Measurements from ENCODE around the gene SPOCK3. TPM values are rescaled to one million over a fixed set of nuclear protein-coding genes. Genes with fewer than 3 reads are reported as not detected.

SPOCK3 gene
- polyA plus RNA-seq, 2 of the 4 experiments (the other 2 are of a cell fraction), result 0.15 to 0.61 TPM

GRCh38 chr4:166895771-166896170, 338.5 kb downstream of the SPOCK3 start:
- no peak overlapping the region for H3K4me3 ChIP-seq
- CTCF ChIA-PET, result no interaction called here
- DNase-seq (ENCODE audit: low read depth in 1 of 2, low spot score in 1 of 2) (no peak), ATAC-seq (no peak), FAIRE-seq (no peak)
- no peaks in the 10 kb centered on the region for H3K9me3 ChIP-seq
- no peak overlapping the region for H3K4me2 ChIP-seq
- no peaks in the 10 kb centered on the region for H3K4me1 ChIP-seq
- WGBS (ENCODE audit: missing lambda C conversion rate), result 68% methylated on average over 1 of the region's 1 CpG
- POLR2A ChIA-PET, result no interaction called here
- TF ChIP-seq SMC3 (IDR thresholded peaks at IDR 0.05) (no peak), RCOR1 (IDR thresholded peaks at IDR 0.05; ENCODE audit: low read depth, low read length) (no peak), GATA3 (IDR thresholded peaks at IDR 0.05; ENCODE audit: borderline replicate concordance) (no peak), RAD21 (conservative IDR thresholded peaks at IDR 0.05 in 1 of 2, IDR thresholded peaks at IDR 0.05 in 1 of 2) (no peak), HOXB5 (CRISPR knock-in tag; IDR thresholded peaks at IDR 0.05) (no peak), MAZ (IDR thresholded peaks at IDR 0.05; ENCODE audit: borderline replicate concordance, low read depth, low read length) (no peak), CEBPB (IDR thresholded peaks at IDR 0.05) (no peak), MYC (IDR thresholded peaks at IDR 0.05; ENCODE audit: borderline replicate concordance, low read length) (no peak), EHF (CRISPR knock-in tag; IDR thresholded peaks at IDR 0.05) (no peak), HDAC2 (IDR thresholded peaks at IDR 0.05) (no peak), JUNB (IDR thresholded peaks at IDR 0.05) (no peak), FOSL2 (IDR thresholded peaks at IDR 0.05) (no peak), FOSL2 (CRISPR knock-in tag; IDR thresholded peaks at IDR 0.05) (no peak), HES2 (IDR thresholded peaks at IDR 0.05) (no peak)
- no peak overlapping the region for H3K27ac ChIP-seq

- no peaks in the 10 kb centered on the region for H3K9me3 ChIP-seq
- FAIRE-seq (no peak), ATAC-seq (no peak), DNase-seq (ENCODE audit: low read depth in 1 of 2, low spot score in 1 of 2) (no peak)
- TF ChIP-seq SREBF2 (IDR thresholded peaks at IDR 0.05), result no peak
- TF ChIP-seq, protein P1, sequence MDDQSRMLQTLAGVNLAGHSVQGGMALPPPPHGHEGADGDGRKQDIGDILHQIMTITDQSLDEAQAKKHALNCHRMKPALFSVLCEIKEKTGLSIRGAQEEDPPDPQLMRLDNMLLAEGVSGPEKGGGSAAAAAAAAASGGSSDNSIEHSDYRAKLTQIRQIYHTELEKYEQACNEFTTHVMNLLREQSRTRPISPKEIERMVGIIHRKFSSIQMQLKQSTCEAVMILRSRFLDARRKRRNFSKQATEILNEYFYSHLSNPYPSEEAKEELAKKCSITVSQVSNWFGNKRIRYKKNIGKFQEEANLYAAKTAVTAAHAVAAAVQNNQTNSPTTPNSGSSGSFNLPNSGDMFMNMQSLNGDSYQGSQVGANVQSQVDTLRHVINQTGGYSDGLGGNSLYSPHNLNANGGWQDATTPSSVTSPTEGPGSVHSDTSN (IDR thresholded peaks at IDR 0.05), result no peak
- TF ChIP-seq FOSL2 (IDR thresholded peaks at IDR 0.05), result no peak
- TF ChIP-seq FOSL2 (CRISPR knock-in tag; IDR thresholded peaks at IDR 0.05), result no peak
- TF ChIP-seq CBX8 (IDR thresholded peaks at IDR 0.05), result no peak
- TF ChIP-seq RCOR1 (IDR thresholded peaks at IDR 0.05; ENCODE audit: low read depth, low read length), result no peak
- no peak for TF ChIP-seq HES2 (IDR thresholded peaks at IDR 0.05)
- no peak for TF ChIP-seq MAFK (IDR thresholded peaks at IDR 0.05; ENCODE audit: partially characterized antibody)
- no peak for TF ChIP-seq HDAC2 (IDR thresholded peaks at IDR 0.05)
- TF ChIP-seq ZNF302 (CRISPR knock-in tag; IDR thresholded peaks at IDR 0.05), result no peak
- TF ChIP-seq KDM5A (IDR thresholded peaks at IDR 0.05), result no peak
- TF ChIP-seq RNF2 (IDR thresholded peaks at IDR 0.05; ENCODE audit: borderline replicate concordance, low read depth), result no peak
- no peak for TF ChIP-seq TFCP2L1 (CRISPR knock-in tag; IDR thresholded peaks at IDR 0.05)
- TF ChIP-seq CTCF (IDR thresholded peaks at IDR 0.05), result no peak
- no peak for TF ChIP-seq POLR2A (IDR thresholded peaks at IDR 0.05; ENCODE audit: low read length)
- TF ChIP-seq MAZ (IDR thresholded peaks at IDR 0.05; ENCODE audit: borderline replicate concordance, low read depth, low read length), result no peak
- TF ChIP-seq FOXS1 (CRISPR knock-in tag; IDR thresholded peaks at IDR 0.05), result no peak
- no peak for TF ChIP-seq FOSB (CRISPR knock-in tag; IDR thresholded peaks at IDR 0.05)
- TF ChIP-seq GATA3 (IDR thresholded peaks at IDR 0.05; ENCODE audit: borderline replicate concordance), result no peak
- no peak for TF ChIP-seq REST (IDR thresholded peaks at IDR 0.05)
- POLR2A ChIA-PET, result no interaction called here
- no peak overlapping the region for H3K27ac ChIP-seq
- WGBS (ENCODE audit: missing lambda C conversion rate), result 27% methylated on average over 1 of the region's 1 CpG
- H3K4me1 ChIP-seq, result no peaks in the 10 kb centered on the region
- no peak overlapping the region for H3K4me2 ChIP-seq
- H3K4me3 ChIP-seq, result no peak overlapping the region
- CTCF ChIA-PET, result no interaction called here
Measured at GRCh38 chr4:166887457-166887856, 346.8 kb downstream of the SPOCK3 start.
